ENCODE results near the gene PLPP3.

The PLPP3 gene

DNA sequence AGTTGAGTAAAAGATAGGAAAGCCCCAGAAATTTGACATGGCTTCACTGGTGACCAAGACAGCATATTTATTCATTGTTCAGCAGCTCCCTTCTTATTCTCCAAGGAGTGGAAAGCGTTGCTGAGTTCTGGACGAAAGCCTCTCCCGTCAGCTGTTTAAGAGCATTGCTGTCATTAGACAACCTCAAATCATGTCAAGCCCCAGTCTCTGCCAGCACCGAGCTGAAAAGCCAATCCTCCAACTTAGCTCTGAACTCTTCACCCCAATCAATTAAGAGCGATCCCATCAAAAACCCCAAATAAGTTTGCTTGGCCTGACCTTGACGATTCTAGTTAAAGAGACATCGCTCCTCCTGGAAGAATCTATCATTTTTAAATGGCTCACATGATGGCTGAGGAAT, 110.8 kb downstream of the PLPP3 start:
- no peak for DNase-seq (ENCODE audit: extremely low read depth in 1 of 2, low read depth in 1 of 2)

DNA sequence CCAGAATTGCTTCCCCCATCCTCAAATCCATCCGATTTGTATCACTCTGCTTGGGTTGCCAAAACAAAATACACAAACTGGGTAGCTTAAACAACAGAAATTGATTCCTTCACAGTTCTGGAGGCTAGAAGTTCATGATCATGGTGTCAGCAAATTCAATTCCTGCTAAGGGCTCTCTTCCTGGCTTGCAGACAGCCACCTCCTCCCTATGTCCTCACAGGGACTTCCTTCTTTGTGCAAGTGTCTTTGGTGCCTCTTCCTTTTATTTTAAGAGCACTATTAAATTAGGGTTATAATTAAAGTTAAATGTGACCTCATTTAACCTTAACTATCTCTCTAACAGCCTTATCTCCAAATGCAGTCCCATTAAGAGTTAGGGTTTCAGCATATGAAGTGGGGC, 112.8 kb downstream of the PLPP3 start:
- no peak for DNase-seq (ENCODE audit: extremely low read depth in 1 of 2, low read depth in 1 of 2)

DNA sequence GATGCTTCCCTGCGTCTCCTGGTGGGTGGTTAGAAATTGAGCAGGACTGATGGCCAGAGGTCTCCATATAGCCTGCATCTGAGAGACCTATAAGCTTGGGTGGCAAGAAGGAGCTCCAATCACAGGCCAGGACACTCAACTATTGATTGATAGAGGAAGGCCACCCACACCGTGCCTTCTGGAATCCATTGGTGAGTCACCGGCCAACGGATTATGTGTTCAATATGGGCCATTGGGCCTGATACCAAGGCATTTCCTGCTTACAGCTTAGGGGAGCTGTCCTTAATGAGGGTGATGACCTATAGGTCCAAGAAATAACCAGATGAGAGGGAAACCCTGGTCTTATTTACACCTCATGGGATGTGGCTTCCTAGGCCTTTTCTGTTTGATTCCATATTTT, 115.1 kb downstream of the PLPP3 start:
- no peak for DNase-seq (ENCODE audit: extremely low read depth in 1 of 2, low read depth in 1 of 2)

DNA sequence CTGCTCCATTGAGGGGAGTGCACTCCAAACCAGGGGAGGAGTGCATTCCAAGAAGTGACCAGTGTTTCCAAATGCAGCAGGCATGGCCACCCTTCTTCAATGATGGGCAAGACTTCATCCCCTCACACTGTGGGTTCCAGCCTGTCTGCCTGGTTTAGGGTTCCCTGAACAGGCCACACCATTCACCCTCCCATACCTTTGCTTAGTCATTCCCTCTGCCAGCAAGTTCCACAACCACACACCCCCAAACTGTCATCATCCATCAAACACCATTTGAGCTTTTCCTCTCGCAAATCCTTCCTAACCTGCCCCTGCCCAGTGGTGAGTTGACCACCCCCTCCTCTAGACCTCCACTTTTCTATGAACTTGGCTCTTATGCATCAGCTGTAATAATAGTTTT, 116.0 kb downstream of the PLPP3 start:
- no peak for DNase-seq (ENCODE audit: extremely low read depth in 1 of 2, low read depth in 1 of 2)

DNA sequence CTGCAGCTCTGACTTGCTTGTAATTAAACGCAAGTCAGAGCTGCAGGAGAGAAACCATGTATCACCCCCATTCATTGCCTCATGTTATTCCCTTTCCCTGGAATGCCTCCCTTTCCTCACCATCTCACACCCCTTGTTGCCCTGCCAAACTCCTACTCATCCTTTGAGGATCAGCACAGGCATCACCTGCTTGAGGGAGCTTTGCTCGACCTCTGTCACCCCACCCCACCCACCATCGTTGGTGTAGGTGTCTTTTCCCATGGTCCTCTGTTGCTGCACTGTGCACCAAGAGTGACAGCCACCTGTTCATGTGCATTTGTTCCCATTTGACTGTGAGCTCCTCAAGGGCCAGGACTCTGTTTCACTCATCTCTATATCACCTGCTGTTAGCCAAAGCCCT, 117.2 kb downstream of the PLPP3 start:
- no peak for DNase-seq (ENCODE audit: extremely low read depth in 1 of 2, low read depth in 1 of 2)

DNA sequence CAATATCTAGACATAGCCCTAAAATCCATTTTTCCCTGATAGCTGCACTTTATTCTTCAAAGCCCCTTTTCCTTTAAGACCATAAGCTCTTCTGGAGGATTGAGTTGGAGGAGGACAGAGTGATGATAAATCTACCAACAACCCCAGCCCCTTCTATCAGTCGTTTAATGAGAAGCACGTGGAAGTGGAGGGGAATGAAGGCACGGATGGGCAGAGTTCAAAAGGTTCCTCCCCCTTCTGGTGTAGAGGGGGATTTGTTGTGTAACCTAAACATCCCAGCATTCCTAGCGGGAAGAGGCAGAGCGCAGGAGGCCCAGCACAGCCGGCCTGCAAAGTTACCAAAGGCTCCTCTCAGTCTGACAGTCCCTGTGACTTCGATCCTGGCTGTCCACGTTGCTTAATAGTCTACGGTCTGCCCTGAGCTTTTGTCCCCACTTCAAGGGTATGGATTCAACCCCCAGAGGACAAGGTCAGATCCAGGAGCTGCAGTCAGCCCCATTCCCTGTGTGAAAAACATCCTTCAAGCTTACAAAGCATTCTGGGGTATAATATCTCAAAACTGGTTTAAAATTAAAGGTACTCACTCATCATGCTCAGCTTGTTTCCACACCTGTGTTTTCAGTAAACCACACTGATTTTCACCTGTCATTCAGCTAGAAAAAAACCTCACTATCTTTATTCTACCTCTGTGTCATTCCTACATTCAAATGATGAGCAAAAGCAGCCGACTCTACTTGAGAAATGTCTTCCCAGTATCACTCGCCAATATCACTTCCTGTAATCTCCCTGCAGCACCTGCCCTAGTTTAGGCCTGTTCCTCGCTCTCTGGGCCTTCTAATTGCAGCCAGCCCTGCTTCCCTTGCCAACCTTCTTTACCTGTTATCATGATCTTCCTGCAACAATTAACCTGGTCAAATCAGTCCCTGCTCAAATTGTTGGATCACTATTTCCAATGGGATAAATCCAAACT, 117.9 kb downstream of the PLPP3 start:
- no peak for DNase-seq (ENCODE audit: extremely low read depth in 1 of 2, low read depth in 1 of 2)

DNA sequence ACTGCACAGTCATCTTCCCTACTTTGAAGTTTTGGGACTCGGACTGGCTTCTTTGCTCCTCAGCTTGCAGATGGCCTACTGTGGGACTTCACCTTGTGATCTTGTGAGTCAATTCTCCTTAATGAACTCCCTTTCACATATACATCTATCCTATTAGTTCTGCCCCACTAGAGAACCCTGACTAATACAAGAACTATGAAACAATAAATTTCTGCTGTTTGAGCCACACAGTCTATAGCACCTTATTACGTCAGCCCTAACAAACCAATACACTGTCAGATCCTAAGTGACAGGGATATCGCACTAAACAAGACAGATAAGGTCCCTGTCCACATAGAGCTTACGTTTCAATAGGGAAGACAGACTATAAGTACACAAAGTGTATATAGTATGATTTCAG, 120.1 kb downstream of the PLPP3 start:
- no peak for DNase-seq (ENCODE audit: extremely low read depth in 1 of 2, low read depth in 1 of 2)

DNA sequence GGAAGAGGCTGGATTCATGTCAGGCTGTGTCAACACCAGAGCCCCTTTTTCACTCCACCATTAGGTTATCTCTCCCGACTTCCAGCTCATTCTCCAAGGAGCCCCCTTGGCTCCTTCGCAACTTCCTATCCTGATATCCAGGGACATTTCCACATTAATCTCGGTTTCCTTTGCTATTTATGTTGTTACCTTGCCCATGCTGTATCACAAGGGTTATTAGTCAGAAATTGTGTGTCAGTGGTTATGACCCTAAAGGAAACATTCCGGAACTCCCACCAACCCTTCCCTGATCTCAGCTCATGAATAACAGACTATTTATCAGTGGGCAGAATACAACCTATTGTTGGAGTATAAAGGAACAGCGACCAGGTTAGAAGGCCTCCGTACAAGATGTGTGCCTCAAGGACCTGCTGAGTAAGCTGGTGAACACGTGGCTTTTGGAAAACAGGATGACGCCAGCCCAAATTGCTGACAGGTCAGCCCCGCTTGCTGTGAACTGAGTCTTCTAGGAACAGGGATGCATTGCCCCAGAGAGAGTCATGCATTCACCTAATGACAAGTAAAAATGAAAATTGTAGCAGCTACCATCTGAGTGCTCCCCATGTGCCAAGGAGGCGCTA, 121.5 kb downstream of the PLPP3 start:
- DNase-seq (ENCODE audit: extremely low read depth in 1 of 2, low read depth in 1 of 2): no peak

DNA sequence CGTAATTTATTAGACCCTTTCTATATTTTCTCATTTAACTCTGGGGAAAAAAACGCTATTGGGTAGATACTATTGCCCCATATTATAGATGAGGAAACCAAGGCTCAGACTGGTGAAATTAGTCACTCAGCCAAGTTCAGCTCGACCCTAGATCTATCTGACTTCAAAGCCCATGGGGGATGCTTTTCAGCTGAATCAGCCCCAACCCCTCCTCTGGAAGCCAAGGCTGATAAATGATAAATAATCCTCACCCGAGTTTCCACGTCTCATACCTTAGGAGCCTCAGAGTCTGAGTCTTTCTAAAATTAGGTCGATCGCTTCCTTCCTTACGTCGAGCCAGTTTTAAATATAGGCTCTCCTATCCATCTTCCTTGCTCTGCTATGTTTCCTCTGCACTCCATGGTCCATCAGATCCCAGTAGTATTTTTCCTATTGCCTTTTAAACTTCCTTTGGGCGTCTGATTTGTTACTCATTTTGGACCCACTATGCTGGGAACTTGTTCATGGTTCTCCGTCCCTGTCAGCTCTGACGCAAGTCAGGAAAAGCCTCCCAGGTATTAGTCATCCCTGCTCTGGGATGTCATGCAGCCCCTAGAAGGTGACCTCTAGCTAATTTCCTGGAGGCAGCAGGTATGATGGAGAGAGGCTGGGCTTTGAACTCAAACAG, 122.8 kb downstream of the PLPP3 start:
- DNase-seq (ENCODE audit: extremely low read depth in 1 of 2, low read depth in 1 of 2): no peak

DNA sequence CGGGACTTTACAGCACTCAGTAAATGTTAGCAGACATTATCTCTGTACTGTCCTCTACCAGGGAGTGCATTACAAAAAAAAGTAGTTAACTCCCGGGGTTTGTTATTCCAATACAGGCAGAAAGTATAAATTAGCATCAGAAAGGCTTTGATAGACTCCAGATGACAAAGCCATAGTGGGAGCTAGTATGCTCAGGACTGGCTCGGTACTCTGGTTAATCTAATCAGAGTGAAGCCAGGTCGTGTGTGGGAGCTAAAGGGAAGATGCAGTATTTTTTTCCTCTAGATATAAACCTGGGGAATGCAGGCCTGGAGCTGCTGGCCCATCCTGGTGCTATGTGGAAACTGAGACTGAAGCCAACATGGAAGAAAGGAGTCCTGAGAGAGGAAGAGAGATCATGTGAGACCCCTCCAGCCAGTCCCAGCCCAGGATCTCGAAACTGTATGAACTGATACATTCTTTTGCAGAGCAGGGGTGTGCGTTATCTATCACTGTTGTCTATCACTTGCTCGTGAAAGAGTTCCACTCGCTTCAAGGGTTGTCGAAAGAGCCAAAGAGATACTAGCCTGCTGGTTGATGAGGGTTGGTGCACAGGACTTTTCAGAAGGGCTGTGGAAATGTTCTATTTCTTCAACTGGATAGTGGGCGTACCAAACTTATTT, 125.8 kb downstream of the PLPP3 start:
- DNase-seq (ENCODE audit: extremely low read depth in 1 of 2, low read depth in 1 of 2): no peak

DNA sequence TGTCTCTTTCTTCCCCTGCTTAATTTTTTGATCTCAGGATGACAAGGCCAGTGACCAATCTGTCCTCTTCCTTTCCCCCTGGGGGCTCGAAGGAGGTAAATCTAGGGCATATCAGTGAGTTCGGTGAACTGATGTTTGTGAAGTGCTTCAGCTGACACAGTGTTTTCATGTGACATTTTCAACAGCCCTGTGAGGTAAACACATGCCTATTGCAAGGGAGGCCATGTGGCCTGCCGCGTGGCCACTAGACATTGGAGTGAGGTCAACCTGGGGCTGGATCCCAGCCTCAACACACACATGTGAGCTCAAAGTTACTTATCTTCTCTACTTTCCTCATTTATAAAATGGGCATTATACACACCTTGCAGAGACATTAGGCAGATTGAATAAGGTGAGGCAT, 126.3 kb downstream of the PLPP3 start:
- no peak for DNase-seq (ENCODE audit: extremely low read depth in 1 of 2, low read depth in 1 of 2)

DNA sequence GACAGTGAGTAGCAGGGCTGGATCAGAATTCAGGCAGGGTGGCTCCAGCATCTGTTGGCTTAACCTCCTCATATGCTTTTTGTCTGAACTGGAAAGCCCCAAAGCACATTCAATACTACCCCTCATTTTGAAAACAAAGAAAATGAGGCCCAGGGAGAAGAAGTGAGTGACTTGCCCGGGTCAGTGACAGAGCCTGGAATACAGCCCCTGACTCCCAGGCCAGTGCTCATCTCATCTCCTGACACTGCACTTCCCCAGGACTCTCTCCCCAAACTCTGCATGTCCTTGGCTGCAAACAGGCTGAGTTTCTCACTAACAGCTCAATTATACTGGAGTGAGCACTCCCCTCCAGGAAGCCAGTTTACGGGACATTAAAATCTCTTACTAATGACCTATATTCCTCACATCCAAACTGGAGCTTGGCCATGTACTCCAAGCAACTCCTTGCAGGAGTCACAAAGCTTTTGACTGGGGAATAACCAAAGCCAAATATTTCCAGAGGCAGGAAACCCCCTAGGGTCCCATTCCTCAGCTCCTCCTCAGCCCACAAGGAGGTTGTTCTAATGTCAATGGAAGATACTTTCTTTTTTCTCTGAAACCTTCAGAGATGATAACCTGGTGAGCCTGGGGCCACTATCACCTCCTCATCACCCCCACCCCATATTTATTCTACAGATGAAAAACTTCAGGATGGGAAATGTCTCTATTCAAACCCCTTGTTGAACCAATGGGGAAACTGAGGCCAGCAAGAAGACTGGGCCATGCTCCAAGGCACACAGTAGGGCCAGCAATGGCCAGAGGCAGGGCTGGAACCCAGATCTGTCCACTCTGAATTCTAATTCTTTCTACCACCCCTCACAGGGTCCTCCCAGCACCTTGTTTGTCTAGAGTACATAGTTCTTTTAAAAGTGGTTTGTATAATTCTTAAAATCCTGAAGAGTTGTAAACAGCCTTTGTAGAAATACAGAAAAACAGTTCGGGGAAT, 127.0 kb downstream of the PLPP3 start:
- no peak for DNase-seq (ENCODE audit: extremely low read depth in 1 of 2, low read depth in 1 of 2)

DNA sequence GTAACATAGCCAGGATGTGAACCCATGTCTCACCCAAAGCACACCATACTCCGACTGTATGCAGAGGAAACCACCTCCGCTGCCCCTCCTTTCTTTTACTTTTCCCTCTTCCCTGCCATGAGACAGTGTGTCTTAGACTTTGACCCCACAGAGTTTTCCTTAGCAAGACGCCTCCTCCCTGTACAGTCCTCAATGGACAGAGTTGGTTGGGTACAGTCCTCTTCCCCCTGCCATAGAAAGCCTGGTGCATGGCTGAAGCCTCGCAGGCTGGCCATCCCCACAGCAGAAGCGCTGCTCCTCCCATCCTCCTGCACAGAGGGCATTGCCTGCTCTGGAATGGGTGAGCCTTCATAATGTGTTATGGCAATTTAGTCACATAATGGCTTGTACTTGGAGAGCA, 127.9 kb downstream of the PLPP3 start:
- no peak for DNase-seq (ENCODE audit: extremely low read depth in 1 of 2, low read depth in 1 of 2)

DNA sequence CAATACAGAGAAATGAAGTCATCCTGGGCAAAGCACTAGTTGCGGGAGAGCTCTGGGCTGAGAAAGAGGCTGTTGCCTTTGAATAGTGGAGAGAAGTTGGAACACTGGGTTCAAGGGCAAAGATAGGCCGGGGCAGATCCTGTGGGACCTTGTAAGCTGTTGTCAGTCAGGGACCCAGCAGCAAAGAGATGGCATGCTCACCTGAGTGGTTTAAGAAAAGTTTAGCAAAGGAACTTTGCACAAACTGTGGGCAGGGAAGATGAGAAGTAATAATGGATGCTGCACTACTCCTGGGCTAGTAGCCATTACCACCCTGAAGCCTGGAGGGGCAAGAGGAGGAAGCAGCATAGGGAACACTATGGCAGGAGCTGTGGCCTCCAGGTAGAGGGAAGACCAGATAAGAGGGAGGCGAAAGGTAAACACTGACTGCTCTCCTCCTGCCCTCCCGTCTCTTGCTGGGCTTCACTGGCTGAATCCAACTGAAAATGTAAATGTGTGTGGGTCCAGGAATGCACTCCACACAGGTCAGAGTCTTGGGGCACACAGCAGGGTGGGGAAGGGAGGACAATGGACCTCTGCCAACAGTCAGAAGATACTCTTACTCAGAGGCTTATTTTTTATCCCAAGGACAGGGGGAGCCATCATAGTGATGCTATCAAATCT, 129.2 kb downstream of the PLPP3 start:
- no peak for DNase-seq (ENCODE audit: extremely low read depth in 1 of 2, low read depth in 1 of 2)

DNA sequence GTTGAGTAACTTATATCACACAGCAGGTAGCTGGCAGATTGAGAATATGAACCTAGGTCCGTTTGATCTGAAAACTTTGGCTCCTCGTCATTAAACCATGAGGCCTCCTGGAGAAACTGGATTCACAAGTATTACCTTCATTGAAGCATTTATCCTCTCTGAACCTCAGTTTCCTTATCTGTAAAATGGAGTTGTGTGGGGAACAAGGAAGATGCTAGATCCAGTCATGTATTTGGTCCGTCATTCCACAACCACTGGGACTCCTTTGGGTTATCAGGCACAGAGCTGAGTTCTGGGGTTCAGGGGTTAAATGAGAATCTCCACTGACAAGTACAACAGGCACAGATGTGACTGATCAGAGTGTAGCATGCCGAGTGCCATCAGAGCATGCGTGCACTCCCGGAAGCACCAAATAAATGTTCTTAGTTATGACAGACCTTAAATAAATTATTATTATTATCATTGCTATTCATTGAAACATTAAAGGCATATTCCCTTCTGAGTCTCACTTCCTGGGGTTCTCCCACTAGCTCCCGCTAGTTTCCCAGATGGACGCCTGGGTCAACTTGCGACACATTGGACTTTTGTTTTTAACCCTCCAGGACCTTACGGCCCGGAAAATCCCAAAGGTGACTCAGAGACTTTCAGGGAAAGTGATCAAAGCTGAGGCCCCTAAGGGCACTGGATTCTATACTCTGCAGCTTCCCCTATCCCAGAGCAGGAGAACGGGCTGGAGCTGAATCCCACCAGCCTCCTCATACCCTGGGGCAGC, 130.6 kb downstream of the PLPP3 start:
- DNase-seq (ENCODE audit: extremely low read depth in 1 of 2, low read depth in 1 of 2): no peak

DNA sequence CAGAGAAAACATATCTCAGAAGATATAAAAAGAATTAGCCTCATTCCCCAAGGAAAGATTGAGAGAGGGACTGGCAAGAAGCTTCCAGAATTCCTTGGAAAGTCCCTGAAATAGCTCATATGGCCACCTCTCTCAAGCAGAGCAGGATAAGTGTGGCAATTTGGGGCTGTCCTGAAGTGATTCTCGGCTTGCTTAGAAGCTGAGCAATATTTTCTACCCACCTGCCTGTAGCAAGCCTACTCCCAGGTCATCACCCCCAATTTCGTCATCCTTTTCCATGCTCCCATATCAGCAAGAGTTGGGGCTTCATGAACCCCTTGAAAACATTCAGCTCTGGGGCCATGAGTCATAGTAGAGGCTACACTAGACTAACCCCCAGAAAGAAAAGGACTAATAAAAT, 131.5 kb downstream of the PLPP3 start:
- DNase-seq (ENCODE audit: extremely low read depth in 1 of 2, low read depth in 1 of 2): no peak

DNA sequence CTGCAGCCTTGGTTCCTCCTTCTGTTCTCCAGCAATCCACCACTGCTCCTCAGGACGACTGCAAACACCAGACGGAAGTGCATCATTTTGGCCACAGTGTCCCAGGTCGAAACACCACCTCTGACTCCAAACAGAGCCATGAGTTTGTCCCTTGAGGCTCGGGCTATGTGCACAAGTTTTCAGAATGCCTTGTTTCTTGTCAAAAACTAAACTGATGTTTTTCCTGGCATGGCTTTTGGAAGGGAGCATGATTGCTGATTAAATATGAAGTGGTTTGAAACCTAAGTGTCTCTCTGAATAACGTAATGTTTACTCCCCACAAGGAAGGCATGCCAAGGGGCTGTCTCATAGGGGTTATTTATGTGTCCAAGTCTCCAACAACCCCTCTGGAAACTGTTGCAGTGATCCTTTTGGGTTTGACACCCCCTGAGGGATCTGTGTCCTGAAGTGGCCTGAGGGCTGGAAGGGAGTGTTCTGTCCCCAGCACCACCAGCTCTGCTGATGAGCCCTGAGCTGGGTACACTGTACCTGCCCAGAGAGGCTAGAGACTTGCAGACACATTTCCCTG, 132.7 kb downstream of the PLPP3 start:
- DNase-seq (ENCODE audit: extremely low read depth in 1 of 2, low read depth in 1 of 2): no peak

DNA sequence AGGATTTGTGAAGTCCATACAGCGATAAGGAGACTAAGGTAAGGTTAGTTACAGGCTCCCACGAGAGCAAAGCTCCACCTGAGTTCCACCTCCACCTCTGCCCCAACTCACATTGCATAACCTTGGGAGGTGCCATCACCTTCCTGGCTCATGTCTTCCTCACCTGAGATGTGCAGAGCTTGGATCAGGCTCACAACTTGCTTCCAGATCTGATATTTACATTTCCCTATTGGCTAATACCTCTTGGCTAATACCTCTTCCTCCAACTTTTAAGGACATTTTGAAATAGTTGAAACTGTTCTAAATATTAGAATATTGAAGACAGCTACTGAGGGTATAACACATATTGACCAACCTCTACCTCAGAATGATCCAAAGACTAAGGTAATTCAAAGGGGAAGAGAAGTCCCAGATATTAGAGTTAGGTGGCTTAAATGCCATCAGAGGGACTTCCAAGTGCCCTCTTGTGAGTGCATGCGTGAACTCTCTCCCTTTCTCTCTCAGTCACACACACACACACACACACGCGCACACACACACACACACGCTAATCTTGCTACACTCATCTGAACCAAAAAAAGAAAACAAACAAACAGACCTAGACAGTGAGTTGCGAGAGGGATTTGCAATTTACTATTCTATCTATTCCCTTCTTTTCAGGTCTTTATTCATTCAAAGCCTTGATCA, 134.3 kb downstream of the PLPP3 start:
- DNase-seq (ENCODE audit: extremely low read depth in 1 of 2, low read depth in 1 of 2): no peak
